UCSD-AML1 (cell line): ENCODE results near the gene ENAH.

ENCODE experiments used
- DNase-seq: peaks from one replicate; lab custom pipeline; 2025; ENCODE audit not compliant: unreplicated experiment; lab: John Stamatoyannopoulos, UW

Gene ENAH

GRCh38 chr1:225610539-225610938, 42.4 kb downstream of the ENAH start:
- DNase-seq = no peak

- no peak for DNase-seq
These were observed 44.7 kb downstream of the ENAH start for GRCh38 chr1:225608014-225608796.

GRCh38 chr1:225607355-225607754, 45.6 kb downstream of the ENAH start:
- no peak for DNase-seq

GRCh38 chr1:225603538-225604354, 49.2 kb downstream of the ENAH start:
- DNase-seq = no peak

GRCh38 chr1:225602590-225603206, 50.2 kb downstream of the ENAH start:
- DNase-seq = no peak

GRCh38 chr1:225601902-225602589, 50.9 kb downstream of the ENAH start:
- no peak for DNase-seq

- no peak for DNase-seq
These were observed 54.1 kb downstream of the ENAH start for GRCh38 chr1:225598847-225599246.

GRCh38 chr1:225597926-225598575, 54.9 kb downstream of the ENAH start:
- DNase-seq = no peak

- DNase-seq = no peak
These were observed 56.2 kb downstream of the ENAH start for GRCh38 chr1:225596736-225597135.

GRCh38 chr1:225595974-225596551, 56.9 kb downstream of the ENAH start:
- DNase-seq = no peak

- no peak for DNase-seq
These were observed 57.5 kb downstream of the ENAH start for GRCh38 chr1:225595452-225595851.

- DNase-seq = no peak
These were observed 59.5 kb downstream of the ENAH start for GRCh38 chr1:225593414-225593813.

GRCh38 chr1:225592362-225593025, 60.4 kb downstream of the ENAH start:
- no peak for DNase-seq

- DNase-seq = no peak
These were observed 65.6 kb downstream of the ENAH start for GRCh38 chr1:225587310-225587709.

- no peak for DNase-seq
These were observed 71.7 kb downstream of the ENAH start for GRCh38 chr1:225581186-225581585.

- DNase-seq = no peak
These were observed 72.5 kb downstream of the ENAH start for GRCh38 chr1:225580238-225581099.

- no peak for DNase-seq
These were observed 74.5 kb downstream of the ENAH start for GRCh38 chr1:225578251-225578977.

- DNase-seq = no peak
These were observed 75.7 kb downstream of the ENAH start for GRCh38 chr1:225577241-225577640.
